ENCODE measurements around the gene SCAND1.
"Not testable (repeated sequence)": the region's sequence is repeated elsewhere in the genome, so short reads cannot be mapped to it uniquely, and the experiment has no call there.

The SCAND1 gene

GRCh38 chr20:35954200-35954906 lies at the start of gene SCAND1:
SCAND1 (minus strand) TSS chr20:35954502; CDS start chr20:35954284, 218 bp downstream.
- peak; percentile 99 for DNase-seq

GRCh38 chr20:36004045-36004444 lies 49.7 kb upstream of the SCAND1 start:
- no peak for DNase-seq

GRCh38 chr20:36002855-36003254 lies 48.6 kb upstream of the SCAND1 start:
- DNase-seq = no peak

GRCh38 chr20:36001331-36001730 lies 47.0 kb upstream of the SCAND1 start:
- not testable (repeated sequence) for DNase-seq

GRCh38 chr20:35996492-35996891 lies 42.2 kb upstream of the SCAND1 start:
- not testable (repeated sequence) for DNase-seq

GRCh38 chr20:35994994-35995453 lies 40.7 kb upstream of the SCAND1 start:
- peak; percentile 90 for DNase-seq

GRCh38 chr20:35992713-35993335 lies 38.5 kb upstream of the SCAND1 start:
- DNase-seq = peak; percentile 89

GRCh38 chr20:35991142-35991771 lies 37.0 kb upstream of the SCAND1 start:
- peak; percentile 24 for DNase-seq

- DNase-seq = no peak
Measured at GRCh38 chr20:35988910-35989463, 34.7 kb upstream of the SCAND1 start.

- DNase-seq = no peak
Measured at GRCh38 chr20:35985806-35986205, 31.5 kb upstream of the SCAND1 start.

GRCh38 chr20:35984382-35984781 lies 30.1 kb upstream of the SCAND1 start:
- no peak for DNase-seq

GRCh38 chr20:35981969-35982368 lies 27.7 kb upstream of the SCAND1 start:
- DNase-seq = no peak

- DNase-seq = no peak
Measured at GRCh38 chr20:35979544-35979943, 25.2 kb upstream of the SCAND1 start.

- no peak for DNase-seq
Measured at GRCh38 chr20:35978041-35978513, 23.8 kb upstream of the SCAND1 start.

- DNase-seq = no peak
Measured at GRCh38 chr20:35975576-35976373, 21.5 kb upstream of the SCAND1 start.

GRCh38 chr20:35974256-35974655 lies 20.0 kb upstream of the SCAND1 start:
- no peak for DNase-seq

- peak; percentile 61 for DNase-seq
Measured at GRCh38 chr20:35972462-35972861, 18.2 kb upstream of the SCAND1 start.

- no peak for DNase-seq
Measured at GRCh38 chr20:35971981-35972380, 17.7 kb upstream of the SCAND1 start.

- no peak for DNase-seq
Measured at GRCh38 chr20:35968930-35969329, 14.6 kb upstream of the SCAND1 start.

GRCh38 chr20:35967979-35968640 lies 13.8 kb upstream of the SCAND1 start, which contains the start of gene CNBD2:
CNBD2 (plus strand) TSS chr20:35968590; CDS start chr20:35968763, 173 bp downstream.
- DNase-seq = no peak

GRCh38 chr20:35963878-35964277 lies 9.6 kb upstream of the SCAND1 start:
- DNase-seq = no peak

GRCh38 chr20:35959291-35959690 lies 5.0 kb upstream of the SCAND1 start:
- DNase-seq = not testable (repeated sequence)
